Caki2 (cell line): ENCODE data around the gene CLRN1. TPM values are rescaled to one million over a fixed set of nuclear protein-coding genes. Genes with fewer than 3 reads are reported as not detected.
"Not testable (repeated sequence)": the region's sequence is repeated elsewhere in the genome, so short reads cannot be mapped to it uniquely, and the experiment has no call there.

ENCODE experiments used
- DNase-seq: peaks from one replicate; pipeline ENCODE4 v3.0.0-alpha.2; 2015; ENCODE audit warnings: low read depth
- in situ Hi-C: cut with HindIII; loops from 2 replicates; pipeline ENCODE4 v1.10.0; 2016; ENCODE audit warnings: low sequenced_read_pairs, low pct_unique_long_range_greater_than_20kb, mixed read lengths
- total RNA-seq: library from RNA; depleted of rRNA; stranded (reverse); fragments of >200 nt; shearing (Covaris generic); gene quantifications from 2 replicates; pipeline ENCODE4 v1.2.3, GENCODE V29; 2014; ENCODE audit warnings: low replicate concordance; rRNA removed

Gene CLRN1, protein sequence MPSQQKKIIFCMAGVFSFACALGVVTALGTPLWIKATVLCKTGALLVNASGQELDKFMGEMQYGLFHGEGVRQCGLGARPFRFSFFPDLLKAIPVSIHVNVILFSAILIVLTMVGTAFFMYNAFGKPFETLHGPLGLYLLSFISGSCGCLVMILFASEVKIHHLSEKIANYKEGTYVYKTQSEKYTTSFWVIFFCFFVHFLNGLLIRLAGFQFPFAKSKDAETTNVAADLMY
- total RNA-seq, result not detected in 2 replicates

GRCh38 chr3:150972366-150973071, at the start of gene CLRN1:
Gene CLRN1, minus strand, starts transcription at chr3:150972727. Its CDS starts 19 bp downstream, at chr3:150972708.
- in situ Hi-C loops, result no loop called here
- no peak for DNase-seq

DNA sequence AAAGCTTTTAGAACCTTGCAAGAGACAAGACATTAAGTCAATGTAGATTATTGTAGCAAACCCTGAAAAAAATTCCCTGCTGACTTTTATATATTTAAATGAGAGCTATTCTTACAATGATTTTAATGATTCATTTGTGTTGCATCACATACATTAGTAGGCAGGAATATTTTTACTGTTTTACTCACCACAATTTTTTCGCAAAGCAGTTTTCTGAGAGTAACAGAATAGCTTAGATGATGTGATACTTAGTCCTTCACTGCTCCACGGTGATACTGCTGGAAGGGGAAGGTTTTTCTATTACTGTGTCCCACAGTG, 43.9 kb upstream of the CLRN1 start:
- in situ Hi-C loops, result no loop called here
- DNase-seq, result no peak

- in situ Hi-C loops, result no loop called here
- DNase-seq, result no peak
Observed at GRCh38 chr3:151015767-151016477, 43.4 kb upstream of the CLRN1 start.

- DNase-seq, result no peak
- in situ Hi-C loops, result no loop called here
Observed at GRCh38 chr3:151015181-151015580, 42.7 kb upstream of the CLRN1 start.

- in situ Hi-C loops, result no loop called here
- no peak for DNase-seq
Observed at GRCh38 chr3:151014501-151015018, 42.0 kb upstream of the CLRN1 start.

DNA sequence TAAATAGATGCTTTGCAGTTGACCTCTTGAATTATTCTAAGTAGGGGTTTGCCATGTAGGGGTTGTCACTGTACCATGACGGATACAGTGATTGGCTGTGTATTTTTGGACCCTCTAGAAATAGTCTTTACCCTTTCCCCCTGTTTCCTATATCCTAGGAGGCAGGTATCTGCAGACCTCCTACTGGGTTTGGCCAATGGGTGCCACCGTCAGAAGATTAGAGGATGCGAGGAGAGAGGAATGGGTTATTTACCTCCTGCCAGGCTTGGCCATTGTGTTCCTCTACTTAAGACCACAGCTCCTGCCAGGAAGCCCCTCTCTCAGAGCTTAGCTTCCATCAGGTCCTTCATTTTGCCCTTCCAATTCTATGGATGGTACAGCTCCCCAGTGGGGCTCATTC, 40.2 kb upstream of the CLRN1 start:
- no peak for DNase-seq
- in situ Hi-C loops, result no loop called here

GRCh38 chr3:151011427-151011826, 38.9 kb upstream of the CLRN1 start:
- no peak for DNase-seq
- in situ Hi-C loops, result no loop called here

DNA sequence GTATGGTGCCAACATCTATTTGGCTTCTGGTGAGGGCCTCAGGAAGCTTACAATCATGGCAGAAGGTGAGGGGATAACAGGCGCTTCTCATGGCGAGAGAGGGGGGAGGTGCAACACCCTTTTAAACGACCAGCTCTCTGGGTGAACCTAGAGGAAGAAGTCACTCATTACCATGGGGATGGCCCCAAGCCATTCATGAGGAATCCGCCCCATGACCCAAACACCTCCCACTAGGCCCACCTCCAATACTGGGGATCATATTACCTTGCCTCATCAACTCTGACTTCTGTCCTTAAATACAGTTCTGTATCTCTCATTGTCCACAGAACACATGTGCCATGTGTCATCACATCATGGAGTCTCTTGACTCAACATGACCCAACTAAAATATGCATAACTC, 37.5 kb upstream of the CLRN1 start:
- in situ Hi-C loops, result no loop called here
- DNase-seq, result no peak

GRCh38 chr3:151009430-151009829, 36.9 kb upstream of the CLRN1 start:
- DNase-seq, result no peak
- in situ Hi-C loops, result no loop called here

- no peak for DNase-seq
- in situ Hi-C loops, result no loop called here
Observed at GRCh38 chr3:151008699-151009098, 36.2 kb upstream of the CLRN1 start.

DNA sequence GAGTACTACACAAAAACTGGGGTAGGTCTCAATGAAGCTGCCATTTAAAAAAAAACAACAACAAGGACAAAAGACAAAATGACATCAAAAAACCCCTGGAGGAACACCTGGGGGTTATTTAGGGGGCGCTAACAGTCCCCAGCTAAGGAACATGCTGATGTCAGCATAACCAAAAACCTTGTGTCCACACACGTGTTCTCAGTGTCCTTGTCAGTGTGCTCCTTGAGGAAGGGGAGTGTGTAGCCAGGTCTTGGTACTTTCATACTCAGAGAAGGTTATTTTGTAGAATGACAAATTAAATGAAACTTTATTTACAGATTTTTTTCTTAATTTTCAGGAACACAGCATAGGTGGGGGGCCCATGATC, 31.2 kb upstream of the CLRN1 start:
- in situ Hi-C loops, result no loop called here
- DNase-seq, result no peak

DNA sequence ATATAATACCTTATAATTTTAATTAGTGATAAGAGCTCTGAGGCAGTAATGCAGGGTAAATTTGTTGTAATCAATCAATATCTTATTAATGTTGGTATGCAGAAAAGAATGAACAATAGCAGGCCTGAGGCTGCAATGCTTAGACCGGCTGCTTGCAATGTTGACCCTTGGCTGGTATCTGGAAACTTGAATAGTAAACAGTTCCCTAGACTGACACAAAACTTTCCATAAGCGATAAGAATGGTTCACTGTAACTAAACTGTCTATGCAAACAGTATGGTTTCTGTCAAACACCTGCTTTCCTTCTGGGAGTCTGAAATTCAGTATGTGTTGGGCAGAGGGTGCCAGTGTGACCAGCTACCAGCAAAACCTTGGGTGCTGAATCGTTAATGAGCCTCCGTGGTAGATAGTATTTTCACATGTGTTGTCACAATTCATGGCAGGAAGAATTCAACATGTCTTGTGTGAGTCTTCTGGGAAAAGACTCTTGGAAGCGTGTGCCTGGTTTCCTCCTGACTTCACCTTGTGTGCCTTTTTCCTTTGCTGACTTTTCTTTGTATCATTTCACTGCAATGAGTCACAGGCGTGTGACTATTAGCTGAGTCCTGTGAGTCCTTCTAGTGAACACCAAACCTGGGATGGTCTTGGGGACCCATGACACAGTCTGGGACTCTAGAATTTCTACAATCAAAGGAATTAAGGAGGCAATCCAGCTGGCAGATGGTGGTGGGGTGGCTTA, 30.7 kb upstream of the CLRN1 start:
- DNase-seq, result peak; percentile 12

GRCh38 chr3:151002003-151002981, 29.8 kb upstream of the CLRN1 start:
- no peak for DNase-seq
- in situ Hi-C loops, result no loop called here

More for the DNA sequence above, 30.7 kb upstream of the CLRN1 start:
- in situ Hi-C loops, result no loop called here

DNA sequence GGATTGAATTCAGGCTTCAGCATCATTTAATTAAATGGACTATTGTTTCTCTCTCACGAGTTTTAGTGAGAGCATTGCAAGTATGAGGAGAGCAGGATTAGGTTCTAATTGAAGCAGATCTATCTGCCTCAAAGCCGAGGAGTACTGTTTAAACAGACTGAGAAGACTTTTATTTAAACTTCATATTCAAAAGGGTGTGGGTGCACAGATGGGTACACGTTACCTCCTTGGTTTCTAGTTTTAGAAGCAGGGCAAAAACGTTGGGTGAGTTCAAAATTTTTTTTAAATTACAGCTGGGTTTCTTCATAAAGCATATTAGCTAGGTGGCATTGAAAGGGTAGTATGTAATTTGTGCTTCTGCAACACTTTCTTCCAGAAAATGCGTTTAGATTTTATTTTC, 26.5 kb upstream of the CLRN1 start:
- in situ Hi-C loops, result no loop called here
- DNase-seq, result no peak

GRCh38 chr3:150996731-150997130, 24.2 kb upstream of the CLRN1 start:
- in situ Hi-C loops, result no loop called here

DNA sequence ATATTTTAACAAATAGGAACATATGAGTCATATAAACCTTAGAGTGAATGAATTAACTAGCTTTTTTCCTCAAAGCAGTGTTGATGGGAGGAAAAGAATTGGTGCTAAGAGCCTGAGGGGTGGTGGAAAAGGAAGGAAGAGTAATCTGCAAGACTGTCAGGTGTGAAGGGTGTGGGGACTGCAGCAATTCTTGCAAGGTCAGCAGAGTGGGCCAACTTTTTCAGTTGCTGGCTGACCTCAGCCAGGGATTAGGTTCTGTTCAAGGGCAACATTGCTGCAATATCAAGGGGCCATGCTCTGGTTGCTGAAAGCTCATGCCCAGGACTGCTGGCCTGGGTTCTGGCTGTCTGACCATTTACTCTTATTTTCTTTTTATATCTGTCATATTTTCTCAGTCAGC, 23.0 kb upstream of the CLRN1 start:
- in situ Hi-C loops, result no loop called here
- no peak for DNase-seq

More at GRCh38 chr3:150996731-150997130, 24.2 kb upstream of the CLRN1 start:
- no peak for DNase-seq

- in situ Hi-C loops, result no loop called here
- no peak for DNase-seq
Observed at GRCh38 chr3:150989208-150989607, 16.7 kb upstream of the CLRN1 start.

DNA sequence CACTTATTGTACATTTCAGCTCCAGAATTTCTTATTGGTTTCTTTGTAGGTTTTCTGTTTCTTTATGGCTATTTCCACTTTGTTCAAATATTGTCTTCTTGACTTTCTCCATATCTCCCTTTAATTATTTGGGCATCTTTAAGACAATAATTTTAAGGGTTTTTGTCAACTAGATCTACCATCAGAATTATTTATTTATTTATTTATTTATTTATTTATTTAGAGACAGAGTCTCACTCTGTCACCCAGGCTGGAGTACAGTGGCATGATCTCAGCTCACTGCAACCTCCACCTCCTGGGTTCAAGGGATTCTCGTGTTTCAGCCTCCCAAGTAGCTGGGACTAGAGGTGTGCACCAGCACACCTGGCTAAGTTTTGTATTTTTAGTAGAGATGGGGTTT, 15.9 kb upstream of the CLRN1 start:
- in situ Hi-C loops, result not testable (repeated sequence)

More for the DNA sequence above, 15.9 kb upstream of the CLRN1 start:
- not testable (repeated sequence) for DNase-seq
